HCT116 (cell line): ENCODE results near the gene CDK11B. TPM values are rescaled to one million over a fixed set of nuclear protein-coding genes. Genes with fewer than 3 reads are reported as not detected.

Experiments
- ATAC-seq: fragments of 200-7000 bp; cut with Tn5 transposase; 2 replicates; pipeline ENCODE4 v1.9.1; 2020; ENCODE audit warnings: mild to moderate bottlenecking, moderate library complexity
- BruUV-seq: library from RNA; stranded (reverse); fragments of 400-500 nt; replicated peaks from 2 replicates; lab custom pipeline; 2021; lab: Mats Ljungman, UMichigan
- CTCF ChIA-PET: fragments of 300-600 bp; sonication (Branson Sonifier 250); formaldehyde crosslinking; loops from one replicate; lab custom pipeline; 2021; ENCODE audit warnings: antibody characterized with exemption; lab: Charles Lee
- POLR2A ChIA-PET: fragments of 300-600, 350-600 bp; sonication (Branson Sonifier 250); formaldehyde crosslinking; loops from one replicate; lab custom pipeline; 2021; ENCODE audit warnings: antibody characterized with exemption; lab: Charles Lee
- RAD21 ChIA-PET, 2 experiments: fragments of 300-600 bp; sonication (Branson Sonifier 250); formaldehyde crosslinking; loops; one replicate each; lab custom pipeline; 2023; ENCODE audit warnings: low total read pairs in 2 of 2; ENCODE audit not compliant: uncharacterized antibody in 2 of 2, unreplicated experiment in 2 of 2, low non-redundant PET in 1 of 2; lab: Charles Lee
- DNase-seq: peaks from one replicate; pipeline ENCODE4 v3.0.0-alpha.2; 2010; ENCODE audit warnings: low read depth, low spot score
- H2AFZ ChIP-seq: fragments of 200-600 bp; shearing (Covaris generic), sonication (generic); 2 replicates; pipeline ENCODE4 v1.6.1; 2017; ENCODE audit warnings: low read depth, mixed run types, mixed read lengths, antibody characterized with exemption, low read length; ENCODE audit not compliant: poor library complexity, severe bottlenecking
- H3K27ac ChIP-seq: 2 replicates; pipeline ENCODE4 v1.5.1; 2012; ENCODE audit warnings: low read depth, low read length
- H3K27me3 ChIP-seq: fragments of 200-600 bp; sonication (generic); 2 replicates; pipeline ENCODE4 v1.6.1; 2016; ENCODE audit warnings: mixed run types, low read length, mixed read lengths; ENCODE audit not compliant: insufficient read depth
- H3K36me3 ChIP-seq, 2 experiments: fragments of 200-500 bp in 1 of 2; fragments of 200-600 bp in 1 of 2; sonication (Bioruptor generic) in 1 of 2; sonication (generic) in 1 of 2; 2 replicates each; pipeline versions ENCODE4 v1.5.1 to v1.6.1; 2014 to 2016; ENCODE audit warnings: low read length in 2 of 2, inconsistent platforms in 1 of 2, mixed read lengths in 1 of 2, mixed run types in 1 of 2; ENCODE audit not compliant: insufficient read depth in 2 of 2, control insufficient read depth in 1 of 2
- H3K4me1 ChIP-seq, 2 experiments: fragments of 200-600 bp in 1 of 2; sonication (generic) in 1 of 2; 2 replicates each; pipeline versions ENCODE4 v1.5.1 to v1.6.1; 2012 to 2017; ENCODE audit warnings: low read length in 2 of 2, inconsistent platforms in 1 of 2, mild to moderate bottlenecking in 1 of 2, mixed read lengths in 1 of 2, mixed run types in 1 of 2, moderate library complexity in 1 of 2; ENCODE audit not compliant: insufficient read depth in 2 of 2, control insufficient read depth in 1 of 2
- H3K4me2 ChIP-seq: fragments of 200-600 bp; sonication (generic); 2 replicates; pipeline ENCODE4 v1.6.1; 2017; ENCODE audit warnings: mixed run types, low read length, mixed read lengths
- H3K4me3 ChIP-seq, 2 experiments: fragments of 200-600 bp in 1 of 2; sonication (generic) in 1 of 2; replicated peaks in 1 of 2; 2 replicates each; pipeline ENCODE4 v1.5.1; 2011 to 2016; ENCODE audit warnings: low read length in 2 of 2, control low read depth in 1 of 2, low read depth in 1 of 2, mild to moderate bottlenecking in 1 of 2, mixed read lengths in 1 of 2, mixed run types in 1 of 2
- H3K79me2 ChIP-seq: fragments of 200-600 bp; sonication (generic); 2 replicates; pipeline ENCODE4 v1.6.1; 2017; ENCODE audit warnings: mild to moderate bottlenecking, mixed run types, low read length, moderate library complexity, mixed read lengths; ENCODE audit not compliant: insufficient read depth
- H3K9ac ChIP-seq: fragments of 200-600 bp; sonication (generic); 2 replicates; pipeline ENCODE4 v1.6.1; 2016; ENCODE audit warnings: low read length, mixed read lengths
- H3K9me2 ChIP-seq: fragments of 200-600 bp; sonication (generic), shearing (Covaris generic); 2 replicates; pipeline ENCODE4 v1.6.1; 2017; ENCODE audit warnings: mixed run types, mild to moderate bottlenecking, moderate library complexity; ENCODE audit not compliant: insufficient read depth
- H3K9me3 ChIP-seq, 2 experiments: fragments of 200-500 bp in 1 of 2; fragments of 200-600 bp in 1 of 2; sonication (Bioruptor generic) in 1 of 2; sonication (generic) in 1 of 2; 2 replicates each; pipeline ENCODE4 v1.6.1; 2014 to 2017; ENCODE audit warnings: low read length in 2 of 2, mixed read lengths in 2 of 2, inconsistent platforms in 1 of 2, low read depth in 1 of 2, mild to moderate bottlenecking in 1 of 2, mixed run types in 1 of 2, moderate library complexity in 1 of 2; ENCODE audit not compliant: control insufficient read depth in 1 of 2, insufficient read depth in 1 of 2
- H4K20me1 ChIP-seq: fragments of 200-600 bp; sonication (generic), shearing (Covaris generic); 2 replicates; pipeline ENCODE4 v1.6.1; 2017; ENCODE audit warnings: mixed run types, mild to moderate bottlenecking, moderate library complexity; ENCODE audit not compliant: insufficient read depth
- ATF3 ChIP-seq: IDR thresholded peaks from 2 replicates; pipeline ENCODE4 v1.6.1; 2012
- CBX3 ChIP-seq: IDR thresholded peaks from 2 replicates; pipeline ENCODE4 v1.6.1; 2012; ENCODE audit warnings: low read depth
- CEBPB ChIP-seq: IDR thresholded peaks from 2 replicates; pipeline ENCODE4 v1.6.1; 2012; ENCODE audit warnings: low read depth
- CTCF ChIP-seq, 3 experiments: fragments of 200-600 bp in 1 of 3; sonication (generic) in 1 of 3; IDR thresholded peaks in 2 of 3; conservative IDR thresholded peaks in 1 of 3; 2 replicates each; pipeline ENCODE4 v1.5.1; 2012 to 2017; ENCODE audit warnings: low read depth in 2 of 3, low read length in 2 of 3, antibody characterized with exemption in 1 of 3, borderline replicate concordance in 1 of 3, control low read depth in 1 of 3, mild to moderate bottlenecking in 1 of 3, mixed read lengths in 1 of 3, mixed run types in 1 of 3, moderate library complexity in 1 of 3; ENCODE audit not compliant: insufficient read depth in 1 of 3
- EGR1 ChIP-seq: IDR thresholded peaks from 2 replicates; pipeline ENCODE4 v1.6.1; 2012; ENCODE audit warnings: low read depth
- EZH2phosphoT487 ChIP-seq: fragments of 200-600 bp; IDR thresholded peaks from 2 replicates; pipeline ENCODE4 v1.6.1; 2018; ENCODE audit warnings: antibody characterized with exemption, borderline replicate concordance
- MAX ChIP-seq: IDR thresholded peaks from 2 replicates; pipeline ENCODE4 v1.6.1; 2012
- REST ChIP-seq: IDR thresholded peaks from 2 replicates; pipeline ENCODE4 v1.6.1; 2012; ENCODE audit warnings: low read depth
- SP1 ChIP-seq: IDR thresholded peaks from 2 replicates; pipeline ENCODE4 v1.6.1; 2012; ENCODE audit warnings: low read depth
- SRF ChIP-seq: IDR thresholded peaks from 2 replicates; pipeline ENCODE4 v1.6.1; 2012; ENCODE audit warnings: low read depth
- intact Hi-C: fragments of 100-400 bp; cut with micrococcal nuclease; formaldehyde crosslinking; loops from 2 replicates; pipeline ENCODE4 v1.10.0; 2022
- total RNA-seq: library from RNA; stranded (reverse); gene quantifications from one replicate; pipeline ENCODE4 v1.2.1, GENCODE V29; 2021; ENCODE audit not compliant: unreplicated experiment

Gene CDK11B
- total RNA-seq, 1 experiment from 2014 or later, result 31.5 TPM

- no peak for DNase-seq
Observed at GRCh38 chr1:1680912-1681273, 22.1 kb upstream of the CDK11B start.

More at GRCh38 chr1:1680912-1681273, 22.1 kb upstream of the CDK11B start:
- Histone ChIP-seq H4K20me1 (no peaks in the 10 kb centered on the region), H3K36me3 (no peaks in the 10 kb centered on the region), H3K27me3 (no peaks in the 10 kb centered on the region), H3K9ac (no peak overlapping the region), H2AFZ (no peak overlapping the region), H3K27ac (no peak overlapping the region), H3K79me2 (peaks cover 12% of the 10 kb centered on the region; the same call in 1 of the 2 replicates), H3K4me1 (peaks cover 8 to 16% of the 10 kb centered on the region in 2 experiments), H3K4me3 (no peak overlapping the region), H3K9me3 (no peaks in the 10 kb centered on the region), H3K9me2 (no peaks in the 10 kb centered on the region), H3K4me2 (no peak overlapping the region)
- ChIA-PET CTCF (no interaction called here), POLR2A (no interaction called here), RAD21 (no interaction called here)
- intact Hi-C loops, result no loop called here
- no peak for ATAC-seq
- BruUV-seq, result no TSS peak
- TF ChIP-seq MAX, result no peak
- TF ChIP-seq SRF, result no peak
- TF ChIP-seq EGR1, result no peak
- TF ChIP-seq CEBPB, result no peak
- TF ChIP-seq EZH2phosphoT487, result no peak
- no peak for TF ChIP-seq CBX3
- TF ChIP-seq CTCF (IDR thresholded peaks at IDR 0.05 in 2 of 3, conservative IDR thresholded peaks at IDR 0.05 in 1 of 3; ENCODE audit: borderline replicate concordance in 1 of 3, insufficient read depth in 1 of 3, low read depth in 2 of 3, low read length in 2 of 3), result no peak
- no peak for TF ChIP-seq REST
- no peak for TF ChIP-seq ATF3
- TF ChIP-seq SP1, result no peak
- TF ChIP-seq, all 23 proteins: peak for 0
